Measurements from ENCODE around the gene SLC6A19.

Gene SLC6A19

GRCh38 chr5:1184481-1184880, 16.9 kb upstream of the SLC6A19 start:
- DNase-seq (ENCODE audit: low read depth, low spot score), result no peak
- H3K4me3 ChIP-seq (ENCODE audit: low read depth, low read length), result no peak overlapping the region
- ChIA-PET POLR2A (no interaction called here), CTCF (interaction anchor here (1.6 to 2.5 kb wide), 3 partner anchors 10 to 461 kb away, joined by 5 to 11 read pairs (median 6); no protein-coding TSS in a partner anchor)
- no peak for TF ChIP-seq CTCF (IDR thresholded peaks at IDR 0.05; ENCODE audit: insufficient read depth, low read length, missing control alignments)

DNA sequence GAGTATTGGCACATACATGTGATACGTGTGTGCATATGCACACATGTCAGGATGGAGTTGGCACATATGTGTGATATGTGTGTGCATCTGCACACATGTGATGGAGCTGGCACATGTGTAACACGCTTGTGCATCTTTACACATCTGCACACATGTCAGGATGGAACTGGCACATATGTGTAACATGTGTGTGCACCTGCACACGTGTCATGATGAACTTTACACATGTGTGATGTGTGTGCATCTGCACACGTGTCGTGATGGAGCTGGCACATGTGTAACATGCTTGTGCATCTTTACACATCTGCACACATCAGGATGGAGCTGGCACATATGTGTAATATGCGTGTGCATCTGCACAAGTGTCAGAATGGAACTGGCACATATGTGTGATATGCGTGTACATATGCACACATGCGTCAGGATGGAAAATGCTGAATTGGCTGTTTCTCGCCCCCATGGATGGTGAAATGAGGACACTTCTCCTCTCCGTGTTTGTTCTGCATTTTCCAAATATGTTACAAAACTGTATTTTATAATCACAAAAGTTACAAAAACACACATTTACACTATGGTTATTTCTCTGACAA, 16.3 kb upstream of the SLC6A19 start:
- H3K4me3 ChIP-seq (ENCODE audit: low read depth, low read length), result no peak overlapping the region
- no peak for TF ChIP-seq CTCF (IDR thresholded peaks at IDR 0.05; ENCODE audit: insufficient read depth, low read length, missing control alignments)
- DNase-seq (ENCODE audit: low read depth, low spot score), result no peak
- POLR2A ChIA-PET, result no interaction called here
- CTCF ChIA-PET, result interaction anchor here (1.1 to 2.5 kb wide), 4 partner anchors 11 to 460 kb away, joined by 3 to 11 read pairs (median 6); no protein-coding TSS in a partner anchor

DNA sequence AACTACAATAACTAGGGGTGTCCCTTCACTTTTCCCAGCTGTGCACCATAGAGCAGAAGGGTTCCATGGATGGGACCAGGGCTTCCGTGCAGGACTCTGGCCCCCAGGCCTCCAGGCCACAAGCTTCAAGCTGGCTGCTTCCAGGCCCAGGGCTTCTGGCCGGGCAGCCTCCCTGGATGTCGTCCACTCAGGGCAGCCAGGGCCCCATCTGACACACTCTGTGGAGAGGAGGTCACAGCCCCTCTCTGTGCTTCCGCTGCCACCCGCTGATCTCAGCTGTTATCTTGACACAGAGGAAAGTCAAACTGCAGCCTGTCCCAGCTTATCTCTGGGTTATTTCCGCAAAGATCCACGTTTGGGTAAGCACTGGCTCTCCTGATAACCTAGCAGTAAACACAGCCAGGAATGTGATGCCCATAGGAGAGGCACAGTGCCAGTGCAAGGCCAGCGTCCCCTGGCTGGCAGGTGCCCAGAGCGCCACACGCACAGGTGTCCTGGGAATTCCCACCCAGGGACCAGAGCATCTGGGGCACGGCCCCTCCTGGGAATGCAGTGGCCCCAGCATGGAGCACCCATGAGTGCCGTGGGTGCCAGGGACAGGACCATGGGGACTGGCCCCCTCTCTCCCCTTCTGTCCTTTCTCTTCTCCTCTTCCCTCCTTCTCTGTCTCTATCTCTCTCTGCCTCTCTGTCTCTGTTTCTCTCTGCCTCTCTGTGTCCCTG, 15.6 kb upstream of the SLC6A19 start:
- TF ChIP-seq CTCF (IDR thresholded peaks at IDR 0.05; ENCODE audit: insufficient read depth, low read length, missing control alignments), result no peak

GRCh38 chr5:1186351-1187233, 14.8 kb upstream of the SLC6A19 start:
- ChIA-PET POLR2A (no interaction called here), CTCF (interaction anchor here (0.6 to 1.4 kb wide), 4 partner anchors 12 to 19 kb away, joined by 3 read pairs; no protein-coding TSS in a partner anchor)
- TF ChIP-seq CTCF (IDR thresholded peaks at IDR 0.05; ENCODE audit: insufficient read depth, low read length, missing control alignments), result no peak
- no peak overlapping the region for H3K4me3 ChIP-seq (ENCODE audit: low read depth, low read length)
- DNase-seq (ENCODE audit: low read depth, low spot score), result no peak

More for the DNA sequence above, 15.6 kb upstream of the SLC6A19 start:
- no peak for DNase-seq (ENCODE audit: low read depth, low spot score)
- CTCF ChIA-PET, result interaction anchor here (1.0 to 1.6 kb wide), 4 partner anchors 11 to 459 kb away, joined by 3 to 5 read pairs (median 3); no protein-coding TSS in a partner anchor
- POLR2A ChIA-PET, result no interaction called here
- no peak overlapping the region for H3K4me3 ChIP-seq (ENCODE audit: low read depth, low read length)

DNA sequence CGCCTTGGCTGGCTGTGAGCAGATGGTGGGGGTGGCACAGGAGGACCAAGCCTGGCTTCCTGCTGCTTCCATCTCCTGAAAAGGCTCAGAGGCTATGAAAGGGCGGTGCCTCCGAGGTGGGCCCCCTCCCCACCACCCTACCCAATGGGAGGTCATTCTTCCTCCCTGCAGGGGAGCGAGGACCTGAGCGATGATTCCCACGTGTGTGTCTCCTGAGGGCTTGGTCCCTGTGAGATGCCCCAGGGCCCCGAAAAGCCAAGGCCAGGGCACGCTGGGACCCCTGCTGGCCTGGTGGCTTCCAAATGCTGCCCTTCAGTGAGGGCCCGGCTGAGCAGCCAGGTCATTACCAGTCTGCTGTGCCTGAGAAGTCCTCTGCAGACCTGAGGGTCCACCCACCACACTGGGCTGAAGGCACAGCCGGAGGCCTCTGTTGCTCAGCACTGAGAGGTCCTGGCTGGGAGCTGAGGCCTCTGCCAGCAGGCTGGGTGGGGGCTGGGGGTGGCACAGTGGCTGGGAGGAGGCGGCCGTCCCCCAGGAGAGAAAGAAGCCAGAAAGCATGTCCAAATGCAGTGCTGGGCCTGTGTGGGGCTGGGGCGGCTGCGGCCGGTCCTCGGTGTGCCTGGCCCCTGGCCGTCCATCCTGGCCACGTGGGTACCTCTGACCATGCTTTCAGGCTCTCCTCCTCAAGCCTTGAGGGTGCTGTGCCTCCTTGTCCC, 14.0 kb upstream of the SLC6A19 start:
- TF ChIP-seq CTCF (IDR thresholded peaks at IDR 0.05; ENCODE audit: insufficient read depth, low read length, missing control alignments), result no peak
- POLR2A ChIA-PET, result no interaction called here
- H3K4me3 ChIP-seq (ENCODE audit: low read depth, low read length), result no peak overlapping the region
- CTCF ChIA-PET, result interaction anchor here (0.7 to 1.0 kb wide), 2 partner anchors 19 to 455 kb away, joined by 3 to 4 read pairs; no protein-coding TSS in a partner anchor
- no peak for DNase-seq (ENCODE audit: low read depth, low spot score)
